DLD1 (cell line): ENCODE results near the gene SELPLG.
"Not testable (repeated sequence)": the region's sequence is repeated elsewhere in the genome, so short reads cannot be mapped to it uniquely, and the experiment has no call there.

Experiments used
- in situ Hi-C: cut with HindIII; loops from 2 replicates; pipeline ENCODE4 v1.10.0; 2017; ENCODE audit warnings: low sequenced_read_pairs

SELPLG gene

GRCh38 chr12:108633534-108634248 is at the start of gene SELPLG:
Gene SELPLG (minus strand): TSS chr12:108633894. CDS start chr12:108624307, 9,587 bp downstream.
- in situ Hi-C loops, result no loop called here

- in situ Hi-C loops, result no loop called here
These were observed 47.6 kb upstream of the SELPLG start for GRCh38 chr12:108681317-108681716.

GRCh38 chr12:108679106-108679681 is 45.5 kb upstream of the SELPLG start:
- in situ Hi-C loops, result no loop called here

- in situ Hi-C loops, result no loop called here
These were observed 44.5 kb upstream of the SELPLG start for GRCh38 chr12:108678104-108678730.

- in situ Hi-C loops, result no loop called here
These were observed 43.7 kb upstream of the SELPLG start for GRCh38 chr12:108677381-108677780.

GRCh38 chr12:108676707-108677106 is 43.0 kb upstream of the SELPLG start:
- in situ Hi-C loops, result no loop called here

GRCh38 chr12:108675792-108676191 is 42.1 kb upstream of the SELPLG start:
- in situ Hi-C loops, result no loop called here

- in situ Hi-C loops, result no loop called here
These were observed 38.4 kb upstream of the SELPLG start for GRCh38 chr12:108672054-108672453.

GRCh38 chr12:108671110-108671509 is 37.4 kb upstream of the SELPLG start:
- in situ Hi-C loops, result no loop called here

GRCh38 chr12:108670066-108670631 is 36.5 kb upstream of the SELPLG start:
- in situ Hi-C loops, result no loop called here

- in situ Hi-C loops, result loop anchor here (10.0 kb wide), 1 partner anchor 166 kb away; no protein-coding TSS in a partner anchor
These were observed 34.8 kb upstream of the SELPLG start for GRCh38 chr12:108668542-108668941.

- in situ Hi-C loops, result loop anchor here (10.0 kb wide), 1 partner anchor 167 kb away; no protein-coding TSS in a partner anchor
These were observed 34.4 kb upstream of the SELPLG start for GRCh38 chr12:108668063-108668462.

- in situ Hi-C loops, result loop anchor here (10.0 kb wide), 1 partner anchor 167 kb away; no protein-coding TSS in a partner anchor
These were observed 33.7 kb upstream of the SELPLG start for GRCh38 chr12:108667349-108667748.

GRCh38 chr12:108666401-108666881 is 32.7 kb upstream of the SELPLG start:
- in situ Hi-C loops, result loop anchor here (10.0 kb wide), 1 partner anchor 168 kb away; no protein-coding TSS in a partner anchor

- in situ Hi-C loops, result loop anchor here (10.0 kb wide), 1 partner anchor 169 kb away; no protein-coding TSS in a partner anchor
These were observed 32.0 kb upstream of the SELPLG start for GRCh38 chr12:108665608-108666202.

- in situ Hi-C loops, result loop anchor here (10.0 kb wide), 1 partner anchor 170 kb away; no protein-coding TSS in a partner anchor
These were observed 30.9 kb upstream of the SELPLG start for GRCh38 chr12:108664338-108665258.

- in situ Hi-C loops, result loop anchor here (10.0 kb wide), 1 partner anchor 171 kb away; no protein-coding TSS in a partner anchor
These were observed 29.8 kb upstream of the SELPLG start for GRCh38 chr12:108663324-108664015.

- in situ Hi-C loops, result not testable (repeated sequence)
These were observed 24.4 kb upstream of the SELPLG start for GRCh38 chr12:108658115-108658514.

- in situ Hi-C loops, result no loop called here
These were observed 23.5 kb upstream of the SELPLG start for GRCh38 chr12:108657130-108657745.
